Liver (tissue), 9 donors: Measurements from ENCODE around the gene KLHL12. TPM values are rescaled to one million over a fixed set of nuclear protein-coding genes. Genes with fewer than 3 reads are reported as not detected.

Source experiments
- DNase-seq: peaks from one replicate; pipeline ENCODE4 v3.0.0-alpha.2; 2017; ENCODE audit warnings: low spot score
- H3K27ac ChIP-seq, 2 donors: one replicate each; pipeline ENCODE4 v1.7.0; 2013; ENCODE audit warnings: inconsistent platforms in 2 of 2, low read length in 2 of 2, control low read depth in 1 of 2, low read depth in 1 of 2, mild to moderate bottlenecking in 1 of 2
- H3K27me3 ChIP-seq, 4 donors: one replicate each; pipeline versions ENCODE4 v1.6.1 to v1.7.0; 2013; ENCODE audit warnings: low read length in 3 of 4, inconsistent platforms in 1 of 4, mild to moderate bottlenecking in 1 of 4, moderate library complexity in 1 of 4; ENCODE audit not compliant: control insufficient read depth in 4 of 4, insufficient read depth in 4 of 4
- H3K36me3 ChIP-seq, 4 donors: one replicate each; pipeline versions ENCODE4 v1.6.1 to v1.7.0; 2013; ENCODE audit warnings: low read length in 3 of 4, mild to moderate bottlenecking in 3 of 4, low read depth in 1 of 4, moderate library complexity in 1 of 4; ENCODE audit not compliant: control insufficient read depth in 4 of 4, insufficient read depth in 3 of 4
- H3K4me1 ChIP-seq, 4 donors: one replicate each; pipeline versions ENCODE4 v1.6.1 to v1.7.0; 2013; ENCODE audit warnings: low read length in 3 of 4, mild to moderate bottlenecking in 3 of 4, moderate library complexity in 1 of 4; ENCODE audit not compliant: control insufficient read depth in 4 of 4, insufficient read depth in 4 of 4
- H3K4me3 ChIP-seq, 3 donors: one replicate each; pipeline versions ENCODE4 v1.6.1 to v1.7.0; 2013; ENCODE audit warnings: low read length in 3 of 3, control low read depth in 1 of 3, low read depth in 1 of 3, mild to moderate bottlenecking in 1 of 3
- H3K9ac ChIP-seq, 2 donors: one replicate each; pipeline ENCODE4 v1.7.0; 2013; ENCODE audit warnings: low read length in 2 of 2, mild to moderate bottlenecking in 2 of 2, moderate library complexity in 2 of 2, control low read depth in 1 of 2, low read depth in 1 of 2
- H3K9me3 ChIP-seq, 4 donors: one replicate each; pipeline versions ENCODE4 v1.6.1 to v1.7.0; 2013; ENCODE audit warnings: low read length in 3 of 4; ENCODE audit not compliant: control insufficient read depth in 4 of 4
- EGR1 ChIP-seq, 2 donors: IDR thresholded peaks; 2 replicates each; pipeline ENCODE4 v1.6.1; 2016 to 2018; ENCODE audit warnings: antibody characterized with exemption in 2 of 2, low read depth in 2 of 2
- FOXA1 ChIP-seq: IDR thresholded peaks from 2 replicates; pipeline ENCODE4 v1.6.1; 2016; ENCODE audit warnings: antibody characterized with exemption
- FOXA2 ChIP-seq: IDR thresholded peaks from 2 replicates; pipeline ENCODE4 v1.6.1; 2016; ENCODE audit warnings: antibody characterized with exemption
- GABPA ChIP-seq, 2 donors: IDR thresholded peaks in 1 of 2; conservative IDR thresholded peaks in 1 of 2; 2 replicates each; pipeline ENCODE4 v1.6.1; 2016; ENCODE audit warnings: antibody characterized with exemption in 2 of 2, mild to moderate bottlenecking in 1 of 2, moderate library complexity in 1 of 2
- HNF4A ChIP-seq, 2 donors: conservative IDR thresholded peaks; 2 replicates each; pipeline ENCODE4 v1.6.1; 2016; ENCODE audit warnings: antibody characterized with exemption in 2 of 2, mild to moderate bottlenecking in 2 of 2
- JUND ChIP-seq, 2 donors: IDR thresholded peaks; 2 replicates each; pipeline ENCODE4 v1.6.1; 2016; ENCODE audit warnings: antibody characterized with exemption in 2 of 2
- NR2F2 ChIP-seq: IDR thresholded peaks from 2 replicates; pipeline ENCODE4 v1.6.1; 2016; ENCODE audit warnings: antibody characterized with exemption
- RXRA ChIP-seq, 2 donors: IDR thresholded peaks; 2 replicates each; pipeline ENCODE4 v1.6.1; 2017 to 2018; ENCODE audit warnings: antibody characterized with exemption in 2 of 2, mild to moderate bottlenecking in 1 of 2
- SP1 ChIP-seq: IDR thresholded peaks from 2 replicates; pipeline ENCODE4 v1.6.1; 2018; ENCODE audit warnings: antibody characterized with exemption, mild to moderate bottlenecking
- TAF1 ChIP-seq: conservative IDR thresholded peaks from 2 replicates; pipeline ENCODE4 v1.6.1; 2016; ENCODE audit warnings: antibody characterized with exemption, mild to moderate bottlenecking
- YY1 ChIP-seq: IDR thresholded peaks from 2 replicates; pipeline ENCODE4 v1.6.1; 2016; ENCODE audit warnings: antibody characterized with exemption, mild to moderate bottlenecking
- WGBS: extraction: QIAGEN DNeasy Blood & Tissue Kit; methylation state at CpG from one replicate; pipeline ENCODE4 v1.1.7; 2013; 5-methylcytosine and 5-hydroxymethylcytosine counted together
- polyA plus RNA-seq, 2 donors: library from polyadenylated mRNA; stranded (reverse) in 1 of 2; unstranded in 1 of 2; fragments of 200-250 nt in 1 of 2; fragments of >200 nt in 1 of 2; fragmentation: Nextera tagmentation in 1 of 2; extraction: Ambion mirVana in 1 of 2; gene quantifications; one replicate each; pipeline versions ENCODE4 v1.2.1 to v1.2.3, GENCODE V29; 2013 to 2015
- total RNA-seq, 2 donors: library from RNA; depleted of rRNA; stranded (reverse); fragments of >200 nt; gene quantifications; one replicate each; pipeline ENCODE4 v1.2.3, GENCODE V29; 2014
- TF ChIP-seq, protein P1 (sequence below): IDR thresholded peaks from 2 replicates; pipeline ENCODE4 v1.6.1; 2016; ENCODE audit warnings: antibody characterized with exemption, mild to moderate bottlenecking
- TF ChIP-seq, protein P2 (sequence below): IDR thresholded peaks from 2 replicates; pipeline ENCODE4 v1.6.1; 2016; ENCODE audit warnings: antibody characterized with exemption
- TF ChIP-seq, protein P3 (sequence below): fragments of 150-350 bp; IDR thresholded peaks from 2 replicates; pipeline ENCODE4 v1.5.1; 2017; ENCODE audit warnings: improper control_type of control experiment, low read depth, low read length; ENCODE audit not compliant: missing input control
- TF ChIP-seq, protein P4 (sequence below): IDR thresholded peaks from 2 replicates; pipeline ENCODE4 v1.6.1; 2016; ENCODE audit warnings: antibody characterized with exemption
- TF ChIP-seq, protein P5 (sequence below): IDR thresholded peaks from 2 replicates; pipeline ENCODE4 v1.6.1; 2016; ENCODE audit warnings: antibody characterized with exemption
- donor health status: healthy.
- donor health status: healthy.
- donor health status: healthy.
- donor health status: healthy.
- donor health status: healthy.

Gene KLHL12
- total and polyA plus RNA-seq, 4 donors: 7.2 to 17.5 (median 10.4) TPM

DNA sequence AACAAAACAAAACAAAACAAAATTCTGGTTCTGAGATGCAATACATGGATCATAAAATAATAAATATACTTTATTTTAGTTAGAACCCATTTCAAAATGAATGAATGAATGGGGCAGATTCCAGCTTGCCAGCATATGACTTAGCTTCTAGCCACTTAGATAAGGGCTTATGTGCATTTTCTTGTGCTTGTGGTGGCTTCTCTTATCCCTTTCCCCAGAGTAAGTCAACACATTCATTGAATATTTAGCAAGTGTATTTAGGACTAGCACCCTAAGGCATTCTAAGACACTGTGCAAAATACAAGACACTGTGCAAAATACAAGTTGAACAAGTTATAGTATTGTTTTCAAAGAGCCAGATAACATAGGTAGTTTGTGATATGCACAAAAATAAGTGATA, 26.4 kb upstream of the KLHL12 start (continued):
- TF ChIP-seq, protein P1, sequence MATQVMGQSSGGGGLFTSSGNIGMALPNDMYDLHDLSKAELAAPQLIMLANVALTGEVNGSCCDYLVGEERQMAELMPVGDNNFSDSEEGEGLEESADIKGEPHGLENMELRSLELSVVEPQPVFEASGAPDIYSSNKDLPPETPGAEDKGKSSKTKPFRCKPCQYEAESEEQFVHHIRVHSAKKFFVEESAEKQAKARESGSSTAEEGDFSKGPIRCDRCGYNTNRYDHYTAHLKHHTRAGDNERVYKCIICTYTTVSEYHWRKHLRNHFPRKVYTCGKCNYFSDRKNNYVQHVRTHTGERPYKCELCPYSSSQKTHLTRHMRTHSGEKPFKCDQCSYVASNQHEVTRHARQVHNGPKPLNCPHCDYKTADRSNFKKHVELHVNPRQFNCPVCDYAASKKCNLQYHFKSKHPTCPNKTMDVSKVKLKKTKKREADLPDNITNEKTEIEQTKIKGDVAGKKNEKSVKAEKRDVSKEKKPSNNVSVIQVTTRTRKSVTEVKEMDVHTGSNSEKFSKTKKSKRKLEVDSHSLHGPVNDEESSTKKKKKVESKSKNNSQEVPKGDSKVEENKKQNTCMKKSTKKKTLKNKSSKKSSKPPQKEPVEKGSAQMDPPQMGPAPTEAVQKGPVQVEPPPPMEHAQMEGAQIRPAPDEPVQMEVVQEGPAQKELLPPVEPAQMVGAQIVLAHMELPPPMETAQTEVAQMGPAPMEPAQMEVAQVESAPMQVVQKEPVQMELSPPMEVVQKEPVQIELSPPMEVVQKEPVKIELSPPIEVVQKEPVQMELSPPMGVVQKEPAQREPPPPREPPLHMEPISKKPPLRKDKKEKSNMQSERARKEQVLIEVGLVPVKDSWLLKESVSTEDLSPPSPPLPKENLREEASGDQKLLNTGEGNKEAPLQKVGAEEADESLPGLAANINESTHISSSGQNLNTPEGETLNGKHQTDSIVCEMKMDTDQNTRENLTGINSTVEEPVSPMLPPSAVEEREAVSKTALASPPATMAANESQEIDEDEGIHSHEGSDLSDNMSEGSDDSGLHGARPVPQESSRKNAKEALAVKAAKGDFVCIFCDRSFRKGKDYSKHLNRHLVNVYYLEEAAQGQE: no peak
- no peak for TF ChIP-seq NR2F2
- no peak for TF ChIP-seq FOXA1
- no peak for TF ChIP-seq JUND (IDR thresholded peaks at IDR 0.05)
- TF ChIP-seq, protein P2, sequence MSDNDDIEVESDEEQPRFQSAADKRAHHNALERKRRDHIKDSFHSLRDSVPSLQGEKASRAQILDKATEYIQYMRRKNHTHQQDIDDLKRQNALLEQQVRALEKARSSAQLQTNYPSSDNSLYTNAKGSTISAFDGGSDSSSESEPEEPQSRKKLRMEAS: no peak
- TF ChIP-seq HNF4A (conservative IDR thresholded peaks at IDR 0.05): no peak

DNA sequence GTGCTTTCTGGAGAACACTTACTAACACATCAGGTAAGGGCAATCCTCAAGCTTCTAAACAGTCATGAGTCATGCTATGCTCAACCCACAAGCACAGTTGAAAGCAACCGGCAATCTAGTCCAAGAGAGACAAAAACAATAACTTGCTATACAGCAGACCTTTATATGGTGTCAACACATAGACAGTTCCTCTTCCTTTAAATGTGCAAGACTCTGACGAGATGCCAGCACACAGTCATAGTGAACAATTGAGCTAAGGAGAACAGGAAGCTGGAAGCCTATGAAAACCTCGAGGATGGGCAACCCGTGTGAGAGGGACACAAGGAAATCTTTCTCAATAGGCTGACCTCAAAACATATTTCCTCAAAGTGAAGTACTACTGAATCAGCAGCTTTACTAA, 25.8 kb upstream of the KLHL12 start:
- peak overlapping the region; percentile 21 to 37 for H3K27ac ChIP-seq
- WGBS: 66% methylated on average over 4 of the region's 4 CpGs
- TF ChIP-seq EGR1 (IDR thresholded peaks at IDR 0.05; ENCODE audit: low read depth in 2 of 2): peak in 1 of 2 donors; percentile 14
- no peak for TF ChIP-seq RXRA (IDR thresholded peaks at IDR 0.05)
- TF ChIP-seq JUND (IDR thresholded peaks at IDR 0.05): peak in 1 of 2 donors; percentile 21
- no peak for TF ChIP-seq FOXA1
- no peak for TF ChIP-seq YY1
- TF ChIP-seq, protein P2: no peak
- TF ChIP-seq SP1: no peak
- H3K4me1 ChIP-seq: peaks cover 14 to 40% (median 29%) of the 10 kb centered on the region in 4 donors
- H3K36me3 ChIP-seq: peaks cover 10 to 23% (median 14%) of the 10 kb centered on the region in 4 donors
- H3K9ac ChIP-seq: no peak overlapping the region
- no peak for DNase-seq
- no peaks in the 10 kb centered on the region for H3K27me3 ChIP-seq
- H3K9me3 ChIP-seq: no peaks in the 10 kb centered on the region
- H3K4me3 ChIP-seq: no peak overlapping the region

DNA sequence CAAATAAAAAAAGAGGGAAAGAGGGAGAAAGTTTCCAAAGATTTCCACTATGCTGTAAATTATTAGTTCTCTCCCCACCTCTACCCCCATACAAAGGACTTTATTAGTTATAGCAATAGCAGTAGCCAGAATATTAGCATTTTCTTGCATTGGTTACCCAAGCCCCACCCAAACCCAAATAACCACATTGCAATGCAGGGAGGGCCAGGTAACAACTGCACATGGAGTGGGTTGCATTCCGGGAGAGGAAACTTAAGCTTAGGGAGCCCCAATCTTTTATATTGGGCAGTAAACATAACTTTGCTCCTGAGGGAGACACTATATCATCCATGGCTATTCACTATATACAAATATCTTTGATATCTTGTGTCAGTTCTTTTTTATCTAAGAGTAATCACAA, 25.1 kb upstream of the KLHL12 start:
- H3K9me3 ChIP-seq: no peaks in the 10 kb centered on the region
- H3K27me3 ChIP-seq: no peaks in the 10 kb centered on the region
- H3K4me1 ChIP-seq: peaks cover 12 to 34% (median 24%) of the 10 kb centered on the region in 4 donors
- H3K36me3 ChIP-seq: peaks cover 11 to 28% (median 17%) of the 10 kb centered on the region in 4 donors
- 96% methylated on average over 1 of the region's 1 CpG for WGBS
- TF ChIP-seq TAF1 (no peak), GABPA (IDR thresholded peaks at IDR 0.05 in 1 of 2, conservative IDR thresholded peaks at IDR 0.05 in 1 of 2) (no peak), JUND (IDR thresholded peaks at IDR 0.05) (no peak), FOXA2 (no peak), EGR1 (IDR thresholded peaks at IDR 0.05; ENCODE audit: low read depth in 2 of 2) (no peak), RXRA (IDR thresholded peaks at IDR 0.05) (no peak), FOXA1 (no peak), NR2F2 (no peak), HNF4A (conservative IDR thresholded peaks at IDR 0.05) (no peak), SP1 (no peak), YY1 (no peak)
- TF ChIP-seq, protein P3, sequence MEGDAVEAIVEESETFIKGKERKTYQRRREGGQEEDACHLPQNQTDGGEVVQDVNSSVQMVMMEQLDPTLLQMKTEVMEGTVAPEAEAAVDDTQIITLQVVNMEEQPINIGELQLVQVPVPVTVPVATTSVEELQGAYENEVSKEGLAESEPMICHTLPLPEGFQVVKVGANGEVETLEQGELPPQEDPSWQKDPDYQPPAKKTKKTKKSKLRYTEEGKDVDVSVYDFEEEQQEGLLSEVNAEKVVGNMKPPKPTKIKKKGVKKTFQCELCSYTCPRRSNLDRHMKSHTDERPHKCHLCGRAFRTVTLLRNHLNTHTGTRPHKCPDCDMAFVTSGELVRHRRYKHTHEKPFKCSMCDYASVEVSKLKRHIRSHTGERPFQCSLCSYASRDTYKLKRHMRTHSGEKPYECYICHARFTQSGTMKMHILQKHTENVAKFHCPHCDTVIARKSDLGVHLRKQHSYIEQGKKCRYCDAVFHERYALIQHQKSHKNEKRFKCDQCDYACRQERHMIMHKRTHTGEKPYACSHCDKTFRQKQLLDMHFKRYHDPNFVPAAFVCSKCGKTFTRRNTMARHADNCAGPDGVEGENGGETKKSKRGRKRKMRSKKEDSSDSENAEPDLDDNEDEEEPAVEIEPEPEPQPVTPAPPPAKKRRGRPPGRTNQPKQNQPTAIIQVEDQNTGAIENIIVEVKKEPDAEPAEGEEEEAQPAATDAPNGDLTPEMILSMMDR: no peak
- TF ChIP-seq, protein P1: no peak
- TF ChIP-seq, protein P4, sequence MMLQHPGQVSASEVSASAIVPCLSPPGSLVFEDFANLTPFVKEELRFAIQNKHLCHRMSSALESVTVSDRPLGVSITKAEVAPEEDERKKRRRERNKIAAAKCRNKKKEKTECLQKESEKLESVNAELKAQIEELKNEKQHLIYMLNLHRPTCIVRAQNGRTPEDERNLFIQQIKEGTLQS: no peak
- TF ChIP-seq, protein P2: no peak
- TF ChIP-seq, protein P5, sequence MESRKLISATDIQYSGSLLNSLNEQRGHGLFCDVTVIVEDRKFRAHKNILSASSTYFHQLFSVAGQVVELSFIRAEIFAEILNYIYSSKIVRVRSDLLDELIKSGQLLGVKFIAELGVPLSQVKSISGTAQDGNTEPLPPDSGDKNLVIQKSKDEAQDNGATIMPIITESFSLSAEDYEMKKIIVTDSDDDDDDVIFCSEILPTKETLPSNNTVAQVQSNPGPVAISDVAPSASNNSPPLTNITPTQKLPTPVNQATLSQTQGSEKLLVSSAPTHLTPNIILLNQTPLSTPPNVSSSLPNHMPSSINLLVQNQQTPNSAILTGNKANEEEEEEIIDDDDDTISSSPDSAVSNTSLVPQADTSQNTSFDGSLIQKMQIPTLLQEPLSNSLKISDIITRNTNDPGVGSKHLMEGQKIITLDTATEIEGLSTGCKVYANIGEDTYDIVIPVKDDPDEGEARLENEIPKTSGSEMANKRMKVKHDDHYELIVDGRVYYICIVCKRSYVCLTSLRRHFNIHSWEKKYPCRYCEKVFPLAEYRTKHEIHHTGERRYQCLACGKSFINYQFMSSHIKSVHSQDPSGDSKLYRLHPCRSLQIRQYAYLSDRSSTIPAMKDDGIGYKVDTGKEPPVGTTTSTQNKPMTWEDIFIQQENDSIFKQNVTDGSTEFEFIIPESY: no peak
- H3K4me3 ChIP-seq: no peak overlapping the region
- DNase-seq: no peak
- H3K27ac ChIP-seq: no peak overlapping the region
- H3K9ac ChIP-seq: no peak overlapping the region
